ENCODE results near the gene ELFN1. TPM values are rescaled to one million over a fixed set of nuclear protein-coding genes. Genes with fewer than 3 reads are reported as not detected.

ELFN1 gene
- total RNA-seq, 1 donor from 2014 or later, result 0.65 TPM

GRCh38 chr7:1748076-1748838 is 78.2 kb downstream of the ELFN1 start:
- no peak for DNase-seq (ENCODE audit: low spot score)
- no peak for TF ChIP-seq CTCF (IDR thresholded peaks at IDR 0.05)
- Mint-ChIP-seq H3K36me3 (ENCODE audit: low read depth) (no peaks in the 10 kb centered on the region), H3K27ac (ENCODE audit: unreplicated experiment) (no peak overlapping the region), H3K4me3 (ENCODE audit: unreplicated experiment) (no peak overlapping the region), H3K27me3 (ENCODE audit: low read depth) (peaks cover 17% of the 10 kb centered on the region), H3K9me3 (ENCODE audit: low read depth) (no peaks in the 10 kb centered on the region), H3K4me1 (ENCODE audit: low read depth) (no peaks in the 10 kb centered on the region)

- Mint-ChIP-seq H3K36me3 (ENCODE audit: low read depth) (no peaks in the 10 kb centered on the region), H3K27ac (ENCODE audit: unreplicated experiment) (no peak overlapping the region), H3K4me1 (ENCODE audit: low read depth) (no peaks in the 10 kb centered on the region), H3K27me3 (ENCODE audit: low read depth) (peaks cover 21% of the 10 kb centered on the region), H3K4me3 (ENCODE audit: unreplicated experiment) (no peak overlapping the region), H3K9me3 (ENCODE audit: low read depth) (no peaks in the 10 kb centered on the region)
- DNase-seq (ENCODE audit: low spot score), result no peak
- no peak for TF ChIP-seq CTCF (IDR thresholded peaks at IDR 0.05)
Observed at GRCh38 chr7:1748839-1749173, 78.7 kb downstream of the ELFN1 start.

- no peaks in the 10 kb centered on the region for H3K9me3 Mint-ChIP-seq (ENCODE audit: low read depth)
- no peak for TF ChIP-seq CTCF (IDR thresholded peaks at IDR 0.05)
- no peaks in the 10 kb centered on the region for H3K4me1 Mint-ChIP-seq (ENCODE audit: low read depth)
Observed at GRCh38 chr7:1749351-1749863, 79.3 kb downstream of the ELFN1 start.

GRCh38 chr7:1749864-1750466 is 79.9 kb downstream of the ELFN1 start:
- DNase-seq (ENCODE audit: low spot score), result peak; percentile 75

More at GRCh38 chr7:1749351-1749863, 79.3 kb downstream of the ELFN1 start:
- peaks cover 25% of the 10 kb centered on the region for H3K27me3 Mint-ChIP-seq (ENCODE audit: low read depth)
- no peaks in the 10 kb centered on the region for H3K36me3 Mint-ChIP-seq (ENCODE audit: low read depth)
- H3K27ac Mint-ChIP-seq (ENCODE audit: unreplicated experiment), result no peak overlapping the region
- no peak overlapping the region for H3K4me3 Mint-ChIP-seq (ENCODE audit: unreplicated experiment)
- DNase-seq (ENCODE audit: low spot score), result no peak

More at GRCh38 chr7:1749864-1750466, 79.9 kb downstream of the ELFN1 start:
- no peaks in the 10 kb centered on the region for H3K9me3 Mint-ChIP-seq (ENCODE audit: low read depth)
- no peak for TF ChIP-seq CTCF (IDR thresholded peaks at IDR 0.05)
- H3K36me3 Mint-ChIP-seq (ENCODE audit: low read depth), result no peaks in the 10 kb centered on the region
- H3K27ac Mint-ChIP-seq (ENCODE audit: unreplicated experiment), result no peak overlapping the region
- no peak overlapping the region for H3K4me3 Mint-ChIP-seq (ENCODE audit: unreplicated experiment)
- H3K27me3 Mint-ChIP-seq (ENCODE audit: low read depth), result peaks cover 30% of the 10 kb centered on the region
- H3K4me1 Mint-ChIP-seq (ENCODE audit: low read depth), result no peaks in the 10 kb centered on the region
